Psoas muscle (tissue), 8 donors: Measurements from ENCODE around the gene ZRANB1. TPM values are rescaled to one million over a fixed set of nuclear protein-coding genes. Genes with fewer than 3 reads are reported as not detected.

Experiments used
- ATAC-seq, 4 donors: fragments of 200-7000 bp; cut with Tn5 transposase; one replicate each; pipeline ENCODE4 v1.9.1; 2020; ENCODE audit warnings: moderate library complexity in 3 of 4, mild to moderate bottlenecking in 2 of 4
- DNase-seq, 2 donors: peaks; one replicate each; pipeline ENCODE4 v3.0.0-alpha.2; 2020
- H3K27ac ChIP-seq: fragments of 200-600 bp; one replicate; pipeline ENCODE4 v1.8.0; 2022
- H3K27me3 ChIP-seq, 3 donors: fragments of 200-600 bp in 1 of 3; one replicate each; pipeline versions ENCODE4 v1.6.1 to v1.8.0; 2013 to 2022; ENCODE audit warnings: low read length in 2 of 3, mild to moderate bottlenecking in 2 of 3, moderate library complexity in 1 of 3; ENCODE audit not compliant: insufficient read depth in 3 of 3
- H3K36me3 ChIP-seq, 2 donors: fragments of 200-600 bp in 1 of 2; one replicate each; pipeline versions ENCODE4 v1.6.1 to v1.8.0; 2013 to 2022; ENCODE audit warnings: low read depth in 1 of 2, mild to moderate bottlenecking in 1 of 2, moderate library complexity in 1 of 2; ENCODE audit not compliant: insufficient read depth in 1 of 2
- H3K4me1 ChIP-seq: fragments of 200-600 bp; one replicate; pipeline ENCODE4 v1.8.0; 2022
- H3K4me3 ChIP-seq: fragments of 200-600 bp; one replicate; pipeline ENCODE4 v1.8.0; 2022; ENCODE audit warnings: mild to moderate bottlenecking
- H3K9me3 ChIP-seq: fragments of 200-600 bp; one replicate; pipeline ENCODE4 v1.8.0; 2022
- CTCF ChIP-seq: fragments of 200-600 bp; IDR thresholded peaks from one replicate; pipeline ENCODE4 v1.8.0; 2022; ENCODE audit warnings: antibody characterized with exemption
- WGBS, 3 donors: extraction: QIAGEN DNeasy Blood & Tissue Kit; methylation state at CpG; one replicate each; pipeline versions ENCODE4 v1.1.6 to v1.1.7; 2013; 5-methylcytosine and 5-hydroxymethylcytosine counted together
- intact Hi-C, 2 donors: fragments of 100-400 bp; cut with DNase I; formaldehyde crosslinking; loops; one replicate each; pipeline versions ENCODE4 v1.11.0 to v1.14.2; 2022
- polyA plus RNA-seq, 3 donors: library from polyadenylated mRNA; stranded (reverse); fragments of 200-250 nt; gene quantifications; one replicate each; pipeline ENCODE4 v1.2.3, GENCODE V29; 2013
- total RNA-seq, 4 donors: library from RNA; stranded (reverse); fragmentation: NEBNext Ultra II Directional in 2 of 4; extraction: Animal tissue kit (Norgen Biotek cat#: 25700) in 2 of 4; gene quantifications; one replicate each; pipeline versions ENCODE4 v1.2.1 to v1.2.4, GENCODE V29; 2021 to 2023
- donor health status: healthy with polysubstance abuse.
- donor health status: DM: no; HTN: no; CAD: no; lungs with moderate emphysema.
- donor health status: Bipolar disorder and iron deficiency.
- donor health status: healthy.
- donor health status: DM: yes; HTN: yes; CAD: no.
- donor health status: DM: no; HTN: no; CAD: no.
- donor health status: DM: no; HTN: no; CAD: no.
- donor health status: DM: yes; HTN: yes; CAD: no.

ZRANB1 gene
- total and polyA plus RNA-seq, 7 donors = 20.9 to 115 (median 57.3) TPM

- WGBS, 3 donors = 61 to 71% (median 63%) methylated on average over 7 of the region's 7 CpGs
- ATAC-seq (no peak), DNase-seq (no peak)
- TF ChIP-seq CTCF = no peak
- no peak overlapping the region for H3K4me3 ChIP-seq
- intact Hi-C loops = no loop called here
- H3K4me1 ChIP-seq = peaks cover 76% of the 10 kb centered on the region
- H3K9me3 ChIP-seq = no peaks in the 10 kb centered on the region
- peak overlapping the region; percentile 5 for H3K27ac ChIP-seq
- H3K27me3 ChIP-seq = no peaks in the 10 kb centered on the region
- peaks cover 0 to 11% of the 10 kb centered on the region in 2 donors for H3K36me3 ChIP-seq
Measured at GRCh38 chr10:125035588-125036295, 93.8 kb downstream of the ZRANB1 start.

GRCh38 chr10:125037145-125037877 lies 95.4 kb downstream of the ZRANB1 start:
- TF ChIP-seq CTCF = no peak
- H3K27me3 ChIP-seq = no peaks in the 10 kb centered on the region
- peaks cover 0 to 11% of the 10 kb centered on the region in 2 donors for H3K36me3 ChIP-seq
- DNase-seq = peak in 1 of 2 donors; percentile 75
- intact Hi-C loops = no loop called here
- no peaks in the 10 kb centered on the region for H3K9me3 ChIP-seq
- no peak overlapping the region for H3K4me3 ChIP-seq
- peaks cover 64% of the 10 kb centered on the region for H3K4me1 ChIP-seq
- peak overlapping the region; percentile 58 for H3K27ac ChIP-seq
- peak; percentile 73 to 80 (median 78) for ATAC-seq
- 58 to 68% (median 61%) methylated on average over 8 of the region's 8 CpGs for WGBS, 3 donors

Other genes starting within 250 kb of the ZRANB1 start
- gene FAM53B, start 197.7 kb upstream of the ZRANB1 start, total RNA-seq = 100 to 1,000 TPM in 1 of 4 donors, 10 to 100 TPM in 3; 31.0 to 142 (median 43.1) TPM
- 100 to 1,000 TPM in 1 of 3 donors, 10 to 100 TPM in 2; 34.9 to 178 (median 55.8) TPM for gene FAM53B, start 197.7 kb upstream of the ZRANB1 start, polyA plus RNA-seq
- gene EEF1AKMT2, start 150.2 kb upstream of the ZRANB1 start, total RNA-seq = 10 to 100 TPM in 1 of 4 donors, 1 to 10 TPM in 3; 7.6 to 11.9 (median 9.5) TPM
- gene EEF1AKMT2, start 150.2 kb upstream of the ZRANB1 start, polyA plus RNA-seq = 10 to 100 TPM in 1 of 3 donors, 1 to 10 TPM in 2; 3.3 to 10.6 (median 3.5) TPM
- gene ABRAXAS2, start 140.3 kb upstream of the ZRANB1 start, total RNA-seq = 10 to 100 TPM; 17.0 to 25.7 (median 17.9) TPM
- 10 to 100 TPM; 12.8 to 35.6 (median 17.2) TPM for gene ABRAXAS2, start 140.3 kb upstream of the ZRANB1 start, polyA plus RNA-seq
- gene CTBP2, start 218.4 kb downstream of the ZRANB1 start, total RNA-seq = 10 to 100 TPM; 31.8 to 49.8 (median 33.8) TPM
- 10 to 100 TPM; 14.7 to 41.8 (median 15.2) TPM for gene CTBP2, start 218.4 kb downstream of the ZRANB1 start, polyA plus RNA-seq